GM15510 (cell line): Measurements from ENCODE around the gene NPHP4.

Source experiments
- POLR2A ChIP-seq: IDR thresholded peaks from 3 replicates; pipeline ENCODE4 v1.6.1; 2011; ENCODE audit warnings: borderline replicate concordance; ENCODE audit not compliant: insufficient read length; ENCODE audit errors: extremely low read depth

The NPHP4 gene

DNA sequence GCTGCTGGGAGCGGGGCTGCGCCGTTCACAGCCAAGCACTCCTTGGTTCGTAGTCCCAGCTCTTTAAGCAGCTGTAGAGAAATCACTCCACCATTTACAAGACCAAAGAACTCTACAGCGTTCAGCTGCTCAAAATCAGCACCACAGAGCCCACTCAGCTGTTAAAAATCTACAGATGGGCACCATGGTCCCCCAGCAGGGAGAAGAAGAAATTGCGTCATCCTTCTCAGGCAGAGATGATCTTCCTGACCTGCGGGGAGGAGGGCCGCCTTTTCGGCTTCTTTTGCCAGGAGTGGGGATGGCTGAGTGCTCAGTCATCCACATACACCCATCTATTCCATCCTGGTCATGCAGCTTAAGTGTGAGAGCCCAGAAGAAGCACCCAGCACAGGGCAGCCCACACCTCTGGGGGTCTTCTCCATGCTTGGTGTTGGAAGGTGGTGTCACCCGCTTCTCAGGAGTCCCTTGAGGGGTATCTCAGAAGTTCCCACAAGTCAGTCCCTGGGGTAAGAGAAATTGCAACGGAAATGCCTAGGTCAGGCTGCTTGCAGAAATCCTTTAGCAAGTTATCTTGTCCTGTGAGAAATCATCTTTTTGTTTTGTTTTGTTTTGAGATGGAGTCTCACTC is 163.8 kb downstream of the NPHP4 start:
- TF ChIP-seq POLR2A = no peak

GRCh38 chr1:5827516-5827915 is 164.7 kb downstream of the NPHP4 start:
- TF ChIP-seq POLR2A = no peak

- TF ChIP-seq POLR2A = no peak
These were observed 165.6 kb downstream of the NPHP4 start for GRCh38 chr1:5826601-5827000.

- no peak for TF ChIP-seq POLR2A
These were observed 169.5 kb downstream of the NPHP4 start for GRCh38 chr1:5822726-5823125.

DNA sequence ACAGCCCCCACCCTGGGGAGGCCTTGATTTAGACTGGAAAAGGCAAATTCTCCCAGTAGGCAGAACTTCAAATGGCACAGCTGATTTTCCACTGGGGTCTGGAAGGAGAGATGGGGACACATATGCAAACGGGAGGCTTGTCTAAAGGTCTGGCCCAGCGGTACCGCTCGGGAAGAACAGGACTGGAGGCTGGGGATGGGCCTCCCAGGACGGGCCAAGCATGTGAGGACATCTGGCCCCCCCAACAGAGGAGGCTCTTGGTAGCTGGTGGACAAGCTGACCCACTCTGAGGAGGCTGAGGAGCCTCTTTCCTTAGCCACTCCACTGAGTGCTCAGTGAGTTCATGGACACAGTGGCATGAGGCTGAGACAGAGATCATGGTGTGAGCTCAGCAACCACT is 170.0 kb downstream of the NPHP4 start:
- no peak for TF ChIP-seq POLR2A

DNA sequence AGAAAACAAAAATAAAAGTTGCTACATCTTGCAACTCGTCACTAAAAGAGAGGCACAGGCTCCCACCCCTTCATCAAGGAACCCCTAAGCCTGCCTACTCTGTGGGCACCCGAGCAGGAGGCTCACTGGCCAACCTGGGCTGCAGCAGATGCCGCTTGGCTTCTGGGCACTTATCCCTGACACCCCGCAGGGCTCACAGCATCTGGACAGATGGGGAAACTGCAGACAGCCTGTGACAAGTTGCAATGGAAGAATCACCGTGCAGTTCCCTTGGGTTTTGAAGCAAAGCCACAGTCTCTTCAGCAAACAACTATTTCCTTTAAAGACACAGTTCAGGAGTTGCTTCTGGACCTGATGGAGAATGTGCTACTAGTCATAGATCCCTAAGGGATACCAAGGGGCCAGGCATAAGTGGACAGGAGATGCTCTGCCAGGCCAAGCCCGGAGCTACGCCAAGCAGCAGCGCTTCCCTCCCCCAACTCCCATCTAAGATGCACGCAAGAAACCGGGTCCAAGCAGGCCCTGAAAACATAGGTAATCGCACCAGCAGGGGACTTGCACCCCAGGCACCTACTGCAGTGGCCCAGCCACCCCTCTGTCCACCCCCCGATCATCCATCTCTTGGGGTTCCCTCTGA is 170.6 kb downstream of the NPHP4 start:
- TF ChIP-seq POLR2A = no peak

- TF ChIP-seq POLR2A = no peak
These were observed 172.2 kb downstream of the NPHP4 start for GRCh38 chr1:5820026-5820421.

GRCh38 chr1:5819391-5820025 is 172.7 kb downstream of the NPHP4 start:
- TF ChIP-seq POLR2A = no peak

- no peak for TF ChIP-seq POLR2A
These were observed 173.5 kb downstream of the NPHP4 start for GRCh38 chr1:5818755-5819154.

DNA sequence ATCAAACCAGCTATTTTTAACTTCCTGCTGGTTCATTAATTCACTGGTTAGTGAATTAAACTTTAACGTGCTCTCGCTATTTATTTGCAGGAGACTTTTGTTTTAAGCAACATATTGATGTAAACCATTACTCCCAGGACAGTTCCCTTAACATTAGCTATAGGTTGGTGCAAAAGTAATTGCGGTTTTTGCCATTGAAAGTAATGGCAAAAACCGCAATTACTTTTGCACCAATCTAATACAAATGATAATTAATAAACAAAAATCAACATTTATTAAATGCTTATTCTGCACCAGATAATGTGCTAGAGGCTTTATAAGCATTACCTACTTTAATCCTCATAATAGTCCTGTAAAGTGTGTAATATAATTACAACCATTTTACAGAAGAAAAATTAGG is 176.5 kb downstream of the NPHP4 start:
- TF ChIP-seq POLR2A = no peak

DNA sequence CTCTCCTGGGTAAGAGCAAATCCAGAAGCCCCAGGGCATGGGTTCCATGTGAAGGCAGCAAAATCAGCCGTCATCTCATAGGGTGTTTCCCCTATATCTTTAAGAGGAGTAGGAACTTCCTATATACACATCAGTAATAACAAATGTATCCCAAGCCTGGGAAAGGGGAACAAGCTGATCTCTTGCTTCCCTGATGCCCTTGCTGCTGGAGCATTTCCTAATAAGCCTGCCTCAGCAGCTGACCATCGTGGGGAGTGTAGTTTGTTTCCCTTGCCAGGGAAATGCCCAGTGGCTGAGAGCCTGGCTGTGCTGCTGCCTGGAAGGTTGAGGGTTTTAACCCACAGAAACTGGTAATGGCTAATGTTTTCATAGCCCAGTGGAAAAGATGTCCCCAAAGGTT is 177.0 kb downstream of the NPHP4 start:
- no peak for TF ChIP-seq POLR2A

- TF ChIP-seq POLR2A = no peak
These were observed 178.1 kb downstream of the NPHP4 start for GRCh38 chr1:5814046-5814619.

DNA sequence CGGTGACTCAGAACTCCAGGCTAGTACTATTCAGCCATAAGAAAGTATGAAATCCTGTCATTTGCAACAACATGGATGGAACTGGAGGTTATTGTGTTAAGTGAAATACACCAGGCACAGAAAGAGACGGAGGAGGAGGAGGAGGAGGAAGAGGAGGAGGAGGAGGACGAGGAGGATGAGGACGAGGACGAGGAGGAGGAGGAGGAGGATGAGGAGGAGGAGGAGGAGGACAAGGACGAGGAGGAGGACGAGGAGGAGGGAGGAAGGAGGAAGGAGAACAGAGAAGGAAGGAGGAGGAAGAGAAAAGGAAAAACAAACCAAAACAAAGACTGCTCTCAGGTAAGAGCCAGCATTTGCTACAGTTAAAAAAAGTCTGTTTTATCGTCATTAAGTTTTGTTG is 178.7 kb downstream of the NPHP4 start:
- no peak for TF ChIP-seq POLR2A
